K562 (cell line): Measurements from ENCODE around the gene TMEM126B. TPM values are rescaled to one million over a fixed set of nuclear protein-coding genes. Genes with fewer than 3 reads are reported as not detected.
A peak's percentile ranks its signal among the peaks of the same experiment; 100 is the strongest.

Source experiments
- FOXK2 ChIP-seq, 2 experiments: fragments of 450-650 bp; IDR thresholded peaks in 1 of 2; conservative IDR thresholded peaks in 1 of 2; 2 replicates each; pipeline ENCODE4 v1.6.1; 2016; ENCODE audit warnings: low read depth in 2 of 2, mild to moderate bottlenecking in 1 of 2
- FOXP4 ChIP-seq: sonication (generic); formaldehyde crosslinking; IDR thresholded peaks from 2 replicates; pipeline ENCODE4 v1.8.0; 2022; ENCODE audit warnings: mild to moderate bottlenecking, missing genetic modification reagents, borderline replicate concordance
- GABPB2 ChIP-seq: fragments of 250-450 bp; sonication (Bioruptor Pico); conservative IDR thresholded peaks from 2 replicates; pipeline ENCODE4 v1.5.1; 2021; ENCODE audit warnings: mild to moderate bottlenecking
- KAT8 ChIP-seq: fragments of 450-650 bp; IDR thresholded peaks from 2 replicates; pipeline ENCODE4 v1.6.1; 2016; ENCODE audit warnings: low read depth, mild to moderate bottlenecking
- KHSRP ChIP-seq: fragments of 450-650 bp; IDR thresholded peaks from 2 replicates; pipeline ENCODE4 v1.6.1; 2017
- MTA1 ChIP-seq: fragments of 450-650 bp; IDR thresholded peaks from 2 replicates; pipeline ENCODE4 v1.6.1; 2017; ENCODE audit warnings: borderline replicate concordance
- NCOR1 ChIP-seq: fragments of 450-650 bp; IDR thresholded peaks from 2 replicates; pipeline ENCODE4 v1.6.1; 2016; ENCODE audit warnings: mild to moderate bottlenecking, moderate library complexity
- SPI1 ChIP-seq: IDR thresholded peaks from 2 replicates; pipeline ENCODE4 v1.6.1; 2011; ENCODE audit warnings: low read depth, low read length, control low read depth, borderline replicate concordance
- STAT6 ChIP-seq: sonication (generic); formaldehyde crosslinking; IDR thresholded peaks from 2 replicates; pipeline ENCODE4 v1.8.1; 2023; ENCODE audit warnings: mild to moderate bottlenecking, missing genetic modification reagents
- TEAD1 ChIP-seq, 2 experiments: fragments of 450-650 bp in 1 of 2; sonication (generic) in 1 of 2; formaldehyde crosslinking; IDR thresholded peaks; 2 replicates each; pipeline versions ENCODE4 v1.4.0 to v1.8.0; 2020 to 2022; ENCODE audit warnings: mild to moderate bottlenecking in 2 of 2, missing genetic modification reagents in 1 of 2
- ZNF224 ChIP-seq: sonication (generic); formaldehyde crosslinking; IDR thresholded peaks from 2 replicates; pipeline ENCODE4 v1.8.0; 2022; ENCODE audit warnings: mild to moderate bottlenecking, missing genetic modification reagents
- ZNF232 ChIP-seq: sonication (generic); formaldehyde crosslinking; IDR thresholded peaks from 2 replicates; pipeline ENCODE4 v1.8.0; 2022; ENCODE audit warnings: mild to moderate bottlenecking, missing genetic modification reagents
- ZNF318 ChIP-seq, 2 experiments: fragments of 450-650 bp; IDR thresholded peaks; 2 replicates each; pipeline ENCODE4 v1.6.1; 2016; ENCODE audit warnings: mild to moderate bottlenecking in 2 of 2, borderline replicate concordance in 1 of 2, low read depth in 1 of 2, moderate library complexity in 1 of 2
- polyA plus RNA-seq, 8 experiments: library from polyadenylated mRNA; depleted of rRNA in 4 of 8; stranded (reverse) in 5 of 8; unstranded in 3 of 8; fragments of >200 nt; fragmentation: Nextera tagmentation in 2 of 8; fragmentation: Illumina TruSeq in 1 of 8; extraction: Ambion mirVana in 2 of 8; extraction: Trizol in 1 of 8; gene quantifications; 2 replicates each; pipeline versions ENCODE4 v1.2.1 to v1.2.3, GENCODE V29; 2011 to 2014; ENCODE audit warnings: inconsistent platforms in 1 of 8, missing spikeins in 1 of 8
- total RNA-seq, 7 experiments: library from RNA; depleted of rRNA in 6 of 7; stranded (reverse); fragments of >200 nt in 6 of 7; fragmentation: Illumina TruSeq in 2 of 7; extraction: Trizol in 2 of 7; gene quantifications; 2 replicates each; pipeline versions ENCODE4 v1.2.1 to v1.2.3, GENCODE V29; 2011 to 2021; ENCODE audit warnings: low replicate concordance in 1 of 7

Gene TMEM126B
- total and polyA plus RNA-seq, 9 of the 15 experiments (the other 6 are each of a cell fraction or from before 2014, with no cell fraction given), result 85.5 to 226 (median 164) TPM

- TF ChIP-seq KAT8, result no peak
- no peak for TF ChIP-seq ZNF232 (CRISPR knock-in tag)
- no peak for TF ChIP-seq KHSRP
- TF ChIP-seq TEAD1 (CRISPR knock-in tag; IDR thresholded peaks at IDR 0.05), result no peak
- TF ChIP-seq NCOR1, result no peak
- TF ChIP-seq ZNF318 (IDR thresholded peaks at IDR 0.05; ENCODE audit: borderline replicate concordance in 1 of 2, low read depth in 1 of 2), result no peak; a peak in 1 of 4 replicates
- TF ChIP-seq FOXP4 (CRISPR knock-in tag), result no peak; the same call in 1 of the 2 replicates
- TF ChIP-seq FOXK2 (conservative IDR thresholded peaks at IDR 0.05 in 1 of 2, IDR thresholded peaks at IDR 0.05 in 1 of 2; ENCODE audit: low read depth in 2 of 2), result peak in 1 of 2 experiments; percentile 44; a peak in 2 of 4 replicates
- no peak for TF ChIP-seq STAT6 (CRISPR knock-in tag)
- TF ChIP-seq MTA1, result peak; percentile 38; the same call in 1 of the 2 replicates
- no peak for TF ChIP-seq GABPB2 (CRISPR knock-in tag)
- TF ChIP-seq SPI1, result peak; percentile 57; the same call in 1 of the 2 replicates
- TF ChIP-seq ZNF224 (CRISPR knock-in tag), result no peak
These were observed at the start of gene TMEM126B (continued) for GRCh38 chr11:85627998-85628770.
